ENCODE results near the gene RBM39. TPM values are rescaled to one million over a fixed set of nuclear protein-coding genes. Genes with fewer than 3 reads are reported as not detected.

Gene RBM39
- total and polyA plus RNA-seq, 2 of the 8 experiments (the other 6 are each of a cell fraction or from before 2014, with no cell fraction given), result 78.0 to 219 TPM

- no peak for TF ChIP-seq TEAD4 (IDR thresholded peaks at IDR 0.05; ENCODE audit: low read depth, low read length)
- TF ChIP-seq TCF12 (IDR thresholded peaks at IDR 0.05; ENCODE audit: low read depth, low read length), result no peak
These were observed 37.4 kb downstream of the RBM39 start (continued) for GRCh38 chr20:35704514-35705261.
